Measurements from ENCODE around the gene TGFBI. TPM values are rescaled to one million over a fixed set of nuclear protein-coding genes. Genes with fewer than 3 reads are reported as not detected.
A peak's percentile ranks its signal among the peaks of the same experiment; 100 is the strongest.

TGFBI gene
- total and polyA plus RNA-seq, 7 donors = 18.8 to 35.9 (median 28.3) TPM

DNA sequence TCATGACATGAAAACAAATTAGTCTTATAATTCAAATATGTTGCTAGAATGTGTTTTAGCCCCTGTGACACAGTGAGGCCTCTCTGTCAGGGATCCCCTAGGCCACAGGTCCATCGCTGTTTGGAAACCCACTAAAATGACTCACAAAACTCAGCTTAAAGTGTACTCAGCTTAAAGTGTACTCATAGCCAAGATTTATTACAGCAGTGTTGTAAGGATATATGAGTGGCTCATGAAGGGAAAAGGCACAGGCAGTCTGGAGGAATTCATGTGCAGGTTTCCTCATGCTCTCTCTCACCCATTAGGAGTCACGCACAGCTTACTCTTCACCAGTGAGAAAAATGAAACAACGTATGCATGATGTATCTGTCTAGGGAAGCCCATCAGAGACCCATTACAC, 24.4 kb upstream of the TGFBI start:
- no peak for ATAC-seq
- no peaks in the 10 kb centered on the region for H3K36me3 ChIP-seq (ENCODE audit: insufficient read depth in 1 of 2, low read depth in 1 of 2)
- intact Hi-C loops (cut with DNase I) = no loop called here
- DNase-seq = no peak
- H3K4me3 ChIP-seq = no peak overlapping the region
- H3K27me3 ChIP-seq (ENCODE audit: insufficient read depth in 3 of 3, low read length in 2 of 3) = peaks cover 0 to 2% (median 0%) of the 10 kb centered on the region in 3 donors
- no peaks in the 10 kb centered on the region for H3K4me1 ChIP-seq
- TF ChIP-seq, protein P1, sequence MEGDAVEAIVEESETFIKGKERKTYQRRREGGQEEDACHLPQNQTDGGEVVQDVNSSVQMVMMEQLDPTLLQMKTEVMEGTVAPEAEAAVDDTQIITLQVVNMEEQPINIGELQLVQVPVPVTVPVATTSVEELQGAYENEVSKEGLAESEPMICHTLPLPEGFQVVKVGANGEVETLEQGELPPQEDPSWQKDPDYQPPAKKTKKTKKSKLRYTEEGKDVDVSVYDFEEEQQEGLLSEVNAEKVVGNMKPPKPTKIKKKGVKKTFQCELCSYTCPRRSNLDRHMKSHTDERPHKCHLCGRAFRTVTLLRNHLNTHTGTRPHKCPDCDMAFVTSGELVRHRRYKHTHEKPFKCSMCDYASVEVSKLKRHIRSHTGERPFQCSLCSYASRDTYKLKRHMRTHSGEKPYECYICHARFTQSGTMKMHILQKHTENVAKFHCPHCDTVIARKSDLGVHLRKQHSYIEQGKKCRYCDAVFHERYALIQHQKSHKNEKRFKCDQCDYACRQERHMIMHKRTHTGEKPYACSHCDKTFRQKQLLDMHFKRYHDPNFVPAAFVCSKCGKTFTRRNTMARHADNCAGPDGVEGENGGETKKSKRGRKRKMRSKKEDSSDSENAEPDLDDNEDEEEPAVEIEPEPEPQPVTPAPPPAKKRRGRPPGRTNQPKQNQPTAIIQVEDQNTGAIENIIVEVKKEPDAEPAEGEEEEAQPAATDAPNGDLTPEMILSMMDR (IDR thresholded peaks at IDR 0.05) = no peak
- H3K27ac ChIP-seq = no peak overlapping the region
- H3K9me3 ChIP-seq = no peaks in the 10 kb centered on the region
- 91 to 96% (median 95%) methylated on average over 3 of the region's 3 CpGs for WGBS, 3 donors

GRCh38 chr5:136005476-136005875, 23.3 kb upstream of the TGFBI start:
- intact Hi-C loops (cut with DNase I) = no loop called here

DNA sequence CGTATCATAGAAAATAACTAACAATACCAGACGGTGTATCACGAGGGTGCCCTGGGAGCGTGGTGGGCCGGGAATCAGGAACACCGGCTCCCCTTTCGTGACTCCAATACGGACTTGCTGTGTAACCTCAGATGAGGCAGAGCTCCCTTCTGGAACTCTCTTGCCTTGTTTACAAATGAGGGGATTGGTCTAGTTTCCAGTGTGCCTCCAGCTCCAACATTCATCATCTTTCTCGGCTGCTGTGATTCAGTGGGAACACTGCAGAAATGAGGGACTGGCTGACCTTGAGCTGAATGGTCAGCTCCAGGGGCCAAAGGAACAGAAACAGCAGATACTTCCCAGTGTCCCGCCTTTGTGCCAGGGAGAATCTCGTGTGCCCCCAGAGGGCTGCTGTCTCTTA, 22.6 kb upstream of the TGFBI start:
- Histone ChIP-seq H3K27ac (no peak overlapping the region), H3K27me3 (ENCODE audit: insufficient read depth in 3 of 3, low read length in 2 of 3) (peaks cover 0 to 2% (median 0%) of the 10 kb centered on the region in 3 donors), H3K4me1 (peaks cover 2% of the 10 kb centered on the region), H3K9me3 (no peaks in the 10 kb centered on the region), H3K36me3 (ENCODE audit: insufficient read depth in 1 of 2, low read depth in 1 of 2) (no peaks in the 10 kb centered on the region), H3K4me3 (no peak overlapping the region)
- TF ChIP-seq, protein P1 (IDR thresholded peaks at IDR 0.05) = no peak
- intact Hi-C loops (cut with DNase I) = no loop called here
- DNase-seq = peak in 1 of 2 donors; percentile 78
- ATAC-seq = peak in 3 of 4 donors; percentile 47 to 73 (median 71)
- WGBS, 3 donors = 48 to 68% (median 54%) methylated on average over 11 of the region's 11 CpGs

More at GRCh38 chr5:136005476-136005875, 23.3 kb upstream of the TGFBI start:
- Histone ChIP-seq H3K36me3 (ENCODE audit: insufficient read depth in 1 of 2, low read depth in 1 of 2) (no peaks in the 10 kb centered on the region), H3K27me3 (ENCODE audit: insufficient read depth in 3 of 3, low read length in 2 of 3) (peaks cover 0 to 2% (median 0%) of the 10 kb centered on the region in 3 donors), H3K4me3 (no peak overlapping the region), H3K27ac (no peak overlapping the region), H3K9me3 (no peaks in the 10 kb centered on the region), H3K4me1 (no peaks in the 10 kb centered on the region)
- TF ChIP-seq, protein P1 (IDR thresholded peaks at IDR 0.05) = no peak
- ATAC-seq (no peak), DNase-seq (no peak)
- WGBS, 3 donors = 65 to 85% (median 72%) methylated on average over 9 of the region's 9 CpGs

DNA sequence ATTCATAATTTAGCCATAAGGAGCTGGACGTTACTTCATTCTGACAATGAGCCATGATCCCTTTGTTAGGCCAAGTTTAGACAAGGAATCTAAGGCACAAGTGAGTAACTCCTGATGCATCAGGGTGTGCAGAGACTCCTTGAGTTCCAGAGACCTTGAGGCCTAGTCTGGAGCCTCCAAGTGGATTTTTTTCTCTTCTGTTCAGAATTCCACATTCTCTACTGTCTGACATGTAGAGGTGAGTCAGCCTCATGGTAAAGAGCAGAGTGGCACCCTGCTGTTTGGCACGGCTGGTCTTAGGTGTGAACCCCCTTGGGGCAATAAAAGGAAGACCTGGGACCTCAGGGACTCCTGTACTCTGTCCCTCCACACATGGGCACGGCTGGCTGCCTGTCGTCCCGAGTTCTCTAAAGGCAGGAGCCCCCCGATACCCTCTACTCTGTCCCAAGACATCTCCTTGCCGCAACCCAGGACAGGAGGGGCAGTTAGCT, 22.0 kb upstream of the TGFBI start:
- H3K4me1 ChIP-seq = peaks cover 8% of the 10 kb centered on the region
- H3K27ac ChIP-seq = no peak overlapping the region
- peaks cover 0 to 2% (median 0%) of the 10 kb centered on the region in 3 donors for H3K27me3 ChIP-seq (ENCODE audit: insufficient read depth in 3 of 3, low read length in 2 of 3)
- peak in 3 of 4 donors; percentile 56 to 73 (median 63) for ATAC-seq
- no peaks in the 10 kb centered on the region for H3K9me3 ChIP-seq
- no peak overlapping the region for H3K4me3 ChIP-seq
- peak in 1 of 2 donors; percentile 56 for DNase-seq
- TF ChIP-seq, protein P1 (IDR thresholded peaks at IDR 0.05) = no peak
- H3K36me3 ChIP-seq (ENCODE audit: insufficient read depth in 1 of 2, low read depth in 1 of 2) = no peaks in the 10 kb centered on the region
- intact Hi-C loops (cut with DNase I) = no loop called here
- 68 to 86% (median 68%) methylated on average over 7 of the region's 7 CpGs for WGBS, 3 donors

GRCh38 chr5:136007271-136007670, 21.5 kb upstream of the TGFBI start:
- Histone ChIP-seq H3K4me3 (no peak overlapping the region), H3K9me3 (no peaks in the 10 kb centered on the region), H3K27me3 (ENCODE audit: insufficient read depth in 3 of 3, low read length in 2 of 3) (peaks cover 0 to 2% (median 0%) of the 10 kb centered on the region in 3 donors), H3K36me3 (ENCODE audit: insufficient read depth in 1 of 2, low read depth in 1 of 2) (no peaks in the 10 kb centered on the region), H3K4me1 (peaks cover 8% of the 10 kb centered on the region), H3K27ac (no peak overlapping the region)
- intact Hi-C loops (cut with DNase I) = no loop called here
- ATAC-seq = peak in 3 of 4 donors; percentile 64 to 74 (median 65)
- no peak for DNase-seq
- WGBS, 3 donors = 55 to 82% (median 66%) methylated on average over 4 of the region's 4 CpGs
- TF ChIP-seq, protein P1 (IDR thresholded peaks at IDR 0.05) = no peak
